Sigmoid colon (tissue), 4 donors: ENCODE measurements around the gene ZNF492.

Experiments used
- CTCF ChIP-seq, 4 experiments: fragments of 450-650 bp in 3 of 4; fragments of 200-600 bp in 1 of 4; IDR thresholded peaks; one replicate each; pipeline ENCODE4 v1.5.1; 2016 to 2019; ENCODE audit warnings: antibody characterized with exemption in 4 of 4, mild to moderate bottlenecking in 3 of 4, moderate library complexity in 2 of 4
- EP300 ChIP-seq, 4 donors: sonication (generic); formaldehyde crosslinking; IDR thresholded peaks; one replicate each; pipeline ENCODE4 v1.6.1; 2017; ENCODE audit warnings: antibody characterized with exemption in 4 of 4
- POLR2A ChIP-seq, 2 donors: fragments of 450-650 bp; IDR thresholded peaks; one replicate each; pipeline ENCODE4 v1.6.1; 2016; ENCODE audit warnings: antibody characterized with exemption in 2 of 2, mild to moderate bottlenecking in 2 of 2, moderate library complexity in 2 of 2

- TF ChIP-seq EP300 (IDR thresholded peaks at IDR 0.05) (no peak), CTCF (IDR thresholded peaks at IDR 0.05) (no peak), POLR2A (IDR thresholded peaks at IDR 0.05) (no peak)
These were observed 26.3 kb upstream of the ZNF492 start for GRCh38 chr19:22607653-22608430.
